CD4-positive, alpha-beta T cell treated with Interleukin-10 for 1 hour (primary cell): ENCODE measurements around the gene SLC17A4.

ENCODE experiments used
- DNase-seq: peaks from one replicate; pipeline ENCODE4 v3.0.0-alpha.2; 2020

SLC17A4 gene

GRCh38 chr6:25821341-25821740 is 66.8 kb downstream of the SLC17A4 start:
- no peak for DNase-seq

GRCh38 chr6:25829375-25829774 is 74.8 kb downstream of the SLC17A4 start:
- DNase-seq = no peak

GRCh38 chr6:25830458-25830857 is 75.9 kb downstream of the SLC17A4 start:
- no peak for DNase-seq
